Measurements from ENCODE around the gene KL.

DNA sequence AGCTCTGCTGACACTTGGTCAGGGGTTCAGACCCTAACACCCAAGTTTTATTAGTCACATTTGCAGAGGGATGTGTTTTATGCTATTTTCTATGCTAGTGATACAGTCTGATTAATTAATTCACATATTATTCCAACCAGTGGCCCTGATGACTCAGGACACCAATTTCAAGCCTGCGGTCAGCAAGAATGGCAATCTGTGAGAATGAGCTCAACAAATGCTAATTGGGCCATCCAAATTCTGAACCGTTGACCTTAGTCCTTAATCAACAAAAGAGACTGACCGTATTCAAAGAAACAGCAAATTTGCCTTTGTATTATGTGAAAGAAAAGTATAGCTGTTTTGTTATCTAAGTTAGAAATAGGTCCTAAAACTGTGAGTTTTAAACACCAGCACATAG, 9.6 kb upstream of the KL start:
- TF ChIP-seq CTCF (IDR thresholded peaks at IDR 0.05) (no peak), POLR2A (IDR thresholded peaks at IDR 0.05) (no peak), EP300 (IDR thresholded peaks at IDR 0.05) (no peak)
